A549 (cell line): ENCODE measurements around the gene CAMTA1. TPM values are rescaled to one million over a fixed set of nuclear protein-coding genes. Genes with fewer than 3 reads are reported as not detected.

Experiments used
- ATAC-seq, 2 experiments: fragments of 200-7000 bp in 1 of 2; fragments of >200 bp in 1 of 2; cut with Nextera tagmentation in 1 of 2; cut with Tn5 transposase in 1 of 2; 3 replicates each; pipeline versions ENCODE4 v1.8.0 to v1.9.1; 2018 to 2020; ENCODE audit warnings: mild to moderate bottlenecking in 1 of 2, moderate library complexity in 1 of 2
- CTCF ChIA-PET: fragments of 300-600 bp; sonication (Branson Sonifier 250); formaldehyde crosslinking; extraction: SDS; loops from one replicate; lab custom pipeline; 2021; ENCODE audit warnings: antibody characterized with exemption, inconsistent platforms; lab: Yijun Ruan, JAX
- POLR2A ChIA-PET: fragments of 350-600 bp; formaldehyde crosslinking; extraction: SDS; loops from one replicate; lab custom pipeline; 2021; ENCODE audit warnings: antibody characterized with exemption, inconsistent platforms; lab: Yijun Ruan, JAX
- DNase-seq, 2 experiments: peaks; one replicate each; pipeline versions ENCODE4 v3.0.0 to v3.0.0-alpha.2; 2011 to 2016; ENCODE audit warnings: low read depth in 1 of 2, low spot score in 1 of 2
- FAIRE-seq: peaks from 2 replicates; lab custom pipeline; 2011; peaks lifted over from hg19 to GRCh38; lab: Jason Lieb, UNC
- H3K27ac ChIP-seq, 2 experiments: fragments of >200 bp; sonication (Bioruptor Twin); formaldehyde crosslinking; 3 replicates each; pipeline ENCODE4 v1.5.1; 2016 to 2017
- H3K4me1 ChIP-seq: fragments of >200 bp; sonication (Bioruptor Twin); formaldehyde crosslinking; 3 replicates; pipeline ENCODE4 v1.6.1; 2016
- H3K4me2 ChIP-seq: fragments of >200 bp; sonication (Bioruptor Twin); formaldehyde crosslinking; 3 replicates; pipeline ENCODE4 v1.6.1; 2016
- H3K4me3 ChIP-seq: fragments of >200 bp; sonication (Bioruptor Twin); formaldehyde crosslinking; 3 replicates; pipeline ENCODE4 v1.5.1; 2016
- H3K9me3 ChIP-seq: fragments of >200 bp; sonication (Bioruptor Twin); formaldehyde crosslinking; 3 replicates; pipeline ENCODE4 v1.6.1; 2016
- CBX2 ChIP-seq: fragments of 200-600 bp; sonication (generic); IDR thresholded peaks from 2 replicates; pipeline ENCODE4 v1.6.1; 2016; ENCODE audit warnings: low read depth, mild to moderate bottlenecking, borderline replicate concordance
- CBX8 ChIP-seq: fragments of 200-600 bp; sonication (generic); IDR thresholded peaks from 2 replicates; pipeline ENCODE4 v1.6.1; 2016
- CEBPB ChIP-seq, 2 experiments: fragments of >200 bp in 1 of 2; sonication (Bioruptor Twin) in 1 of 2; formaldehyde crosslinking in 1 of 2; IDR thresholded peaks; 2 replicates each; pipeline ENCODE4 v1.6.1; 2012 to 2016
- CHD4 ChIP-seq: fragments of 200-600 bp; sonication (generic); IDR thresholded peaks from 2 replicates; pipeline ENCODE4 v1.6.1; 2016; ENCODE audit warnings: antibody characterized with exemption, mild to moderate bottlenecking, borderline replicate concordance
- EP300 ChIP-seq, 2 experiments: fragments of >200 bp; sonication (Bioruptor Twin); formaldehyde crosslinking; IDR thresholded peaks; 2 replicates in 1 of 2; 3 replicates in 1 of 2; pipeline ENCODE4 v1.6.1; 2016 to 2017
- FOSL2 ChIP-seq, 2 experiments: fragments of 450-650 bp in 1 of 2; fragments of >200 bp in 1 of 2; sonication (Bioruptor Twin) in 1 of 2; formaldehyde crosslinking; IDR thresholded peaks; 2 replicates each; pipeline versions ENCODE4 v1.5.0 to v1.6.1; 2016 to 2020; ENCODE audit warnings: mild to moderate bottlenecking in 1 of 2, moderate library complexity in 1 of 2
- GATA3 ChIP-seq: IDR thresholded peaks from 2 replicates; pipeline ENCODE4 v1.6.1; 2012; ENCODE audit warnings: borderline replicate concordance
- HEYL ChIP-seq: fragments of 250-450 bp; sonication (Bioruptor Pico); IDR thresholded peaks from 2 replicates; pipeline ENCODE4 v1.8.0; 2021; ENCODE audit warnings: mild to moderate bottlenecking, moderate library complexity
- HOXB5 ChIP-seq: fragments of 250-450 bp; sonication (Bioruptor Pico); IDR thresholded peaks from 2 replicates; pipeline ENCODE4 v1.5.0; 2020; ENCODE audit warnings: mild to moderate bottlenecking, moderate library complexity
- JUNB ChIP-seq: fragments of >200 bp; sonication (Bioruptor Twin); formaldehyde crosslinking; IDR thresholded peaks from 2 replicates; pipeline ENCODE4 v1.6.1; 2016
- KDM5A ChIP-seq: fragments of 200-600 bp; sonication (generic); IDR thresholded peaks from 2 replicates; pipeline ENCODE4 v1.6.1; 2016; ENCODE audit warnings: antibody characterized with exemption, mild to moderate bottlenecking
- MAFK ChIP-seq: fragments of 450-650 bp; IDR thresholded peaks from 2 replicates; pipeline ENCODE4 v1.6.1; 2014; ENCODE audit not compliant: partially characterized antibody
- NFE2L2 ChIP-seq: fragments of 150-350 bp; conservative IDR thresholded peaks from 2 replicates; pipeline ENCODE4 v1.6.1; 2014; ENCODE audit warnings: low read length
- NR3C1 ChIP-seq: fragments of >200 bp; sonication (Bioruptor Twin); formaldehyde crosslinking; IDR thresholded peaks from 3 replicates; pipeline ENCODE4 v1.6.1; 2017
- PHF8 ChIP-seq: fragments of 200-600 bp; sonication (generic); IDR thresholded peaks from 2 replicates; pipeline ENCODE4 v1.6.1; 2016; ENCODE audit warnings: low read depth, mild to moderate bottlenecking, antibody characterized with exemption, moderate library complexity, borderline replicate concordance
- POLR2A ChIP-seq: IDR thresholded peaks from 2 replicates; pipeline ENCODE4 v1.6.1; 2012; ENCODE audit warnings: mild to moderate bottlenecking, low read length
- POLR2AphosphoS2 ChIP-seq: conservative IDR thresholded peaks from 2 replicates; pipeline ENCODE4 v1.6.1; 2012; ENCODE audit warnings: low read length, improper control_type of control experiment, inconsistent platforms
- RAD21 ChIP-seq, 2 experiments: fragments of >200 bp in 1 of 2; sonication (Bioruptor Twin) in 1 of 2; formaldehyde crosslinking in 1 of 2; IDR thresholded peaks in 1 of 2; conservative IDR thresholded peaks in 1 of 2; 2 replicates in 1 of 2; 3 replicates in 1 of 2; pipeline ENCODE4 v1.6.1; 2012 to 2018; ENCODE audit warnings: inconsistent platforms in 1 of 2
- RCOR1 ChIP-seq: fragments of 150-350 bp; IDR thresholded peaks from 2 replicates; pipeline ENCODE4 v1.6.1; 2014; ENCODE audit warnings: antibody characterized with exemption, low read length, low read depth
- RFX5 ChIP-seq: fragments of 450-650 bp; IDR thresholded peaks from 2 replicates; pipeline ENCODE4 v1.7.1; 2014; ENCODE audit warnings: antibody characterized with exemption, mild to moderate bottlenecking, moderate library complexity
- RNF2 ChIP-seq: fragments of 200-600 bp; sonication (generic); IDR thresholded peaks from 2 replicates; pipeline ENCODE4 v1.6.1; 2016; ENCODE audit warnings: low read depth, mild to moderate bottlenecking, antibody characterized with exemption, moderate library complexity, borderline replicate concordance
- SMC3 ChIP-seq: fragments of >200 bp; sonication (Bioruptor Twin); formaldehyde crosslinking; IDR thresholded peaks from 3 replicates; pipeline ENCODE4 v1.6.1; 2018; ENCODE audit warnings: inconsistent platforms
- ZNF302 ChIP-seq: fragments of 250-450 bp; sonication (Bioruptor Pico); IDR thresholded peaks from 2 replicates; pipeline ENCODE4 v1.9.0; 2021; ENCODE audit warnings: inconsistent platforms, mild to moderate bottlenecking, moderate library complexity
- WGBS: methylation state at CpG from one replicate; pipeline ENCODE4 v1.1.6; 2017; ENCODE audit errors: missing lambda C conversion rate; 5-methylcytosine and 5-hydroxymethylcytosine counted together
- polyA plus RNA-seq, 4 experiments: library from polyadenylated mRNA; depleted of rRNA in 3 of 4; stranded (reverse); fragments of >200 nt; fragmentation: RNase III in 1 of 4; extraction: RNeasy Plus Mini Kit Qiagen cat#74134 plus additional on column Dnase treatment in 1 of 4; gene quantifications; 2 replicates in 3 of 4; 3 replicates in 1 of 4; pipeline ENCODE4 v1.2.3, GENCODE V29; 2011 to 2017
- TF ChIP-seq, protein P1 (sequence below): fragments of 450-650 bp; IDR thresholded peaks from 2 replicates; pipeline ENCODE4 v1.6.1; 2014; ENCODE audit warnings: antibody characterized with exemption
- TF ChIP-seq, protein P2 (sequence below): fragments of 250-450 bp; sonication (Bioruptor Pico); IDR thresholded peaks from 2 replicates; pipeline ENCODE4 v1.5.0; 2020; ENCODE audit warnings: low read depth, mild to moderate bottlenecking, moderate library complexity
- TF ChIP-seq, protein P3 (sequence below): fragments of 250-450 bp; sonication (Bioruptor Pico); IDR thresholded peaks from 2 replicates; pipeline ENCODE4 v1.5.0; 2021; ENCODE audit warnings: mild to moderate bottlenecking, moderate library complexity, borderline replicate concordance
- TF ChIP-seq, protein P4 (sequence below): IDR thresholded peaks from 2 replicates; pipeline ENCODE4 v1.6.1; 2012
- TF ChIP-seq, protein P5 (sequence below): fragments of >200 bp; sonication (Bioruptor Twin); formaldehyde crosslinking; IDR thresholded peaks from 2 replicates; pipeline ENCODE4 v1.6.1; 2016

Gene CAMTA1
- polyA plus RNA-seq, 2 of the 4 experiments (the other 2 are of a cell fraction) = 58.8 to 75.0 TPM

DNA sequence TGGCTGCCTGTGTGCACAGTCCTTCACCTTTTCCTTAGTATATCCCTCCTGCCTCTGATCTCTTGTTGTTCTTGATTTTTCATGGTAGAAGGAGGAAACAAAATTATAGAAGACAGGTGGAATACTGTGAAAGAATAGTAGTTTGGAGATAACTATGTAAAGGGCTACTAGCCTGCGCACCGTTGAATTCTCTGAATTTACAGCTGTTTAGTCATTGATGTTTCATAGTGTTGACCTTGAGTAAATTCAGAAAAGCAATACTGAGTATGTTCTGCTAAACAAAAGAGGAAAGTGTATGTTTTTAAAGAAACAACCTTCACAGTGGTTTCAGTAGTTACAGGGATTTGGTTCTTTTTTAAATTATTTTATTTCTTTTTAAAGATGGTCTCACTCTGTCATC lies 18.1 kb downstream of the CAMTA1 start:
- no peak overlapping the region for H3K4me3 ChIP-seq
- WGBS = 5% methylated on average over 2 of the region's 2 CpGs
- POLR2A ChIA-PET = no interaction called here
- TF ChIP-seq, protein P1, sequence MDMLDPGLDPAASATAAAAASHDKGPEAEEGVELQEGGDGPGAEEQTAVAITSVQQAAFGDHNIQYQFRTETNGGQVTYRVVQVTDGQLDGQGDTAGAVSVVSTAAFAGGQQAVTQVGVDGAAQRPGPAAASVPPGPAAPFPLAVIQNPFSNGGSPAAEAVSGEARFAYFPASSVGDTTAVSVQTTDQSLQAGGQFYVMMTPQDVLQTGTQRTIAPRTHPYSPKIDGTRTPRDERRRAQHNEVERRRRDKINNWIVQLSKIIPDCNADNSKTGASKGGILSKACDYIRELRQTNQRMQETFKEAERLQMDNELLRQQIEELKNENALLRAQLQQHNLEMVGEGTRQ = no peak
- TF ChIP-seq FOSL2 (IDR thresholded peaks at IDR 0.05) = 0 out of 2 replicates have a peak, but pooled peaks have one; percentile 29
- TF ChIP-seq FOSL2 (CRISPR knock-in tag; IDR thresholded peaks at IDR 0.05) = no peak
- TF ChIP-seq RCOR1 = no peak
- TF ChIP-seq, protein P2, sequence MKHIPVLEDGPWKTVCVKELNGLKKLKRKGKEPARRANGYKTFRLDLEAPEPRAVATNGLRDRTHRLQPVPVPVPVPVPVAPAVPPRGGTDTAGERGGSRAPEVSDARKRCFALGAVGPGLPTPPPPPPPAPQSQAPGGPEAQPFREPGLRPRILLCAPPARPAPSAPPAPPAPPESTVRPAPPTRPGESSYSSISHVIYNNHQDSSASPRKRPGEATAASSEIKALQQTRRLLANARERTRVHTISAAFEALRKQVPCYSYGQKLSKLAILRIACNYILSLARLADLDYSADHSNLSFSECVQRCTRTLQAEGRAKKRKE (CRISPR knock-in tag) = no peak
- TF ChIP-seq SMC3 = no peak
- no peak for TF ChIP-seq NR3C1
- no peak for TF ChIP-seq HEYL (CRISPR knock-in tag)
- TF ChIP-seq MAFK = no peak
- no peak for TF ChIP-seq RAD21 (conservative IDR thresholded peaks at IDR 0.05 in 1 of 2, IDR thresholded peaks at IDR 0.05 in 1 of 2)
- TF ChIP-seq, protein P3, sequence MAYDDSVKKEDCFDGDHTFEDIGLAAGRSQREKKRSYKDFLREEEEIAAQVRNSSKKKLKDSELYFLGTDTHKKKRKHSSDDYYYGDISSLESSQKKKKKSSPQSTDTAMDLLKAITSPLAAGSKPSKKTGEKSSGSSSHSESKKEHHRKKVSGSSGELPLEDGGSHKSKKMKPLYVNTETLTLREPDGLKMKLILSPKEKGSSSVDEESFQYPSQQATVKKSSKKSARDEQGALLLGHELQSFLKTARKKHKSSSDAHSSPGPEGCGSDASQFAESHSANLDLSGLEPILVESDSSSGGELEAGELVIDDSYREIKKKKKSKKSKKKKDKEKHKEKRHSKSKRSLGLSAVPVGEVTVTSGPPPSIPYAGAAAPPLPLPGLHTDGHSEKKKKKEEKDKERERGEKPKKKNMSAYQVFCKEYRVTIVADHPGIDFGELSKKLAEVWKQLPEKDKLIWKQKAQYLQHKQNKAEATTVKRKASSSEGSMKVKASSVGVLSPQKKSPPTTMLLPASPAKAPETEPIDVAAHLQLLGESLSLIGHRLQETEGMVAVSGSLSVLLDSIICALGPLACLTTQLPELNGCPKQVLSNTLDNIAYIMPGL = no peak
- TF ChIP-seq GATA3 = peak; percentile 13; the same call in 1 of the 2 replicates
- no peak for TF ChIP-seq ZNF302 (CRISPR knock-in tag)
- TF ChIP-seq POLR2A = no peak
- no peak for TF ChIP-seq CHD4
- TF ChIP-seq JUNB = peak; percentile 36; the same call in 1 of the 2 replicates
- CTCF ChIA-PET = interaction anchor here (0.9 to 2.0 kb wide), 3 partner anchors 66 to 267 kb away, joined by 5 to 7 read pairs (median 7); no protein-coding TSS in a partner anchor
- no peaks in the 10 kb centered on the region for H3K9me3 ChIP-seq
- H3K4me2 ChIP-seq = peak overlapping the region; percentile 48
- ATAC-seq (peak; percentile 59 to 78; a peak in 4 of 6 replicates), FAIRE-seq (no peak), DNase-seq (no peak)
- peak overlapping the region; percentile 32 to 64; a peak in 5 of 6 replicates for H3K27ac ChIP-seq
- peaks cover 62% of the 10 kb centered on the region for H3K4me1 ChIP-seq

DNA sequence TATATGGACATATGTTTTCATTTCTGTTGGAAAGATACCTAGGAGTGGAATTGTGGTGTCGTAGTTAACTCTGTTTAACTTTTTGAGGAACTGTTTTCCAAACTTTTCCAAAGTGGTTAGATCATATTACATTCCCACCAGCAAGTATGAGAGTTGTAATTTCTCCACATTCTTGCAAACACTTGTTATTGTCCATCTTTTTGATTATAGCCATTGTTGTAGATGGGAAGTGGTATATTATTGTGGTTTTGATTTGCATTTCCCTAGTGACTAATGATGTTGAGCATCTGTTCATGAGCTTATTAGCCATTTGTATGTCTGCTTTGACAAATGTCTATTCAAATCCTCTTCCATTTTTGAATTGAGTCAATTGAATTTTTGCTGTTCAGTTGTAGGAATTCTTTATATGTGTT lies 19.8 kb downstream of the CAMTA1 start:
- TF ChIP-seq PHF8 (no peak), CBX8 (no peak), EP300 (IDR thresholded peaks at IDR 0.05) (no peak), HEYL (CRISPR knock-in tag) (no peak), POLR2AphosphoS2 (no peak), HOXB5 (CRISPR knock-in tag) (no peak), NFE2L2 (no peak), SMC3 (no peak), CBX2 (no peak), RFX5 (no peak), FOSL2 (IDR thresholded peaks at IDR 0.05) (no peak), FOSL2 (CRISPR knock-in tag; IDR thresholded peaks at IDR 0.05) (no peak), CEBPB (IDR thresholded peaks at IDR 0.05) (no peak), RNF2 (no peak), KDM5A (no peak)
- TF ChIP-seq, protein P4, sequence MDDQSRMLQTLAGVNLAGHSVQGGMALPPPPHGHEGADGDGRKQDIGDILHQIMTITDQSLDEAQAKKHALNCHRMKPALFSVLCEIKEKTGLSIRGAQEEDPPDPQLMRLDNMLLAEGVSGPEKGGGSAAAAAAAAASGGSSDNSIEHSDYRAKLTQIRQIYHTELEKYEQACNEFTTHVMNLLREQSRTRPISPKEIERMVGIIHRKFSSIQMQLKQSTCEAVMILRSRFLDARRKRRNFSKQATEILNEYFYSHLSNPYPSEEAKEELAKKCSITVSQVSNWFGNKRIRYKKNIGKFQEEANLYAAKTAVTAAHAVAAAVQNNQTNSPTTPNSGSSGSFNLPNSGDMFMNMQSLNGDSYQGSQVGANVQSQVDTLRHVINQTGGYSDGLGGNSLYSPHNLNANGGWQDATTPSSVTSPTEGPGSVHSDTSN = no peak
- TF ChIP-seq, protein P3 = no peak
- TF ChIP-seq, protein P5, sequence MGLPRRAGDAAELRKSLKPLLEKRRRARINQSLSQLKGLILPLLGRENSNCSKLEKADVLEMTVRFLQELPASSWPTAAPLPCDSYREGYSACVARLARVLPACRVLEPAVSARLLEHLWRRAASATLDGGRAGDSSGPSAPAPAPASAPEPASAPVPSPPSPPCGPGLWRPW = no peak
- ChIA-PET POLR2A (no interaction called here), CTCF (interaction anchor here (1.0 kb wide), 1 partner anchor 947 kb away, joined by 3 read pairs; no protein-coding TSS in a partner anchor)
- H3K4me3 ChIP-seq = no peak overlapping the region
- no peaks in the 10 kb centered on the region for H3K9me3 ChIP-seq
- peaks cover 51% of the 10 kb centered on the region for H3K4me1 ChIP-seq
- FAIRE-seq (no peak), DNase-seq (no peak), ATAC-seq (no peak)
- no peak overlapping the region for H3K4me2 ChIP-seq
- 95% methylated on average over 1 of the region's 1 CpG for WGBS
- no peak overlapping the region for H3K27ac ChIP-seq
